ENCODE results near the gene MICU1. TPM values are rescaled to one million over a fixed set of nuclear protein-coding genes. Genes with fewer than 3 reads are reported as not detected.
A peak's percentile ranks its signal among the peaks of the same experiment; 100 is the strongest.

The MICU1 gene
- total and polyA plus RNA-seq, 8 donors: 25.9 to 212 (median 42.4) TPM

DNA sequence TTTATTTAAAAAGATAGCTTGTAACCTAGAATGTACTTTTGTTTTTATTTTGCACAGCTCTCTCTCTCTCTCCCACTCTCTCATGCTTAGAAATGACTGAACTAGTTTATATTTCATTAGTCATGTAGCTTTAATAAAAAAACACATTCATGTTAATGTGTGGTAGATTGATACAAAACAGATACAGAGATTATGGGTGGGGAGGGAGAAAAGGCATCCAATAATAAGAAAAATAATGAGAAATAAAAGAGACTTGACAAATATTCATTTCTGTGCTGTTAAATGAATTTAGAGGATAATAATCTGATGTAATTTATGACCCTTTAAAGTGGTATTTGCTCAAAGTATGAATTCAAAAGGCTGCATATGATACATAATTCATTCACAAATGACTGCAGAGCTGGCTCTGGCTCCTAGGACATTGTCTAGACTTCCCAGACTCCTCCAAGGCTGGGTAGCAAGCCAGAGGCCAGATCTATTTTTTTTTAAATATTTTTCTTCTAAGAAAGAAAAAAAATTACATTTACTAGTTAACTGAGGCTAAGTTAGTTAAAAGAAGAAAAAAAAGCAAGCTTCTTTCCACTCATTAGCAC lies 165.5 kb downstream of the MICU1 start:
- TF ChIP-seq, protein P1, sequence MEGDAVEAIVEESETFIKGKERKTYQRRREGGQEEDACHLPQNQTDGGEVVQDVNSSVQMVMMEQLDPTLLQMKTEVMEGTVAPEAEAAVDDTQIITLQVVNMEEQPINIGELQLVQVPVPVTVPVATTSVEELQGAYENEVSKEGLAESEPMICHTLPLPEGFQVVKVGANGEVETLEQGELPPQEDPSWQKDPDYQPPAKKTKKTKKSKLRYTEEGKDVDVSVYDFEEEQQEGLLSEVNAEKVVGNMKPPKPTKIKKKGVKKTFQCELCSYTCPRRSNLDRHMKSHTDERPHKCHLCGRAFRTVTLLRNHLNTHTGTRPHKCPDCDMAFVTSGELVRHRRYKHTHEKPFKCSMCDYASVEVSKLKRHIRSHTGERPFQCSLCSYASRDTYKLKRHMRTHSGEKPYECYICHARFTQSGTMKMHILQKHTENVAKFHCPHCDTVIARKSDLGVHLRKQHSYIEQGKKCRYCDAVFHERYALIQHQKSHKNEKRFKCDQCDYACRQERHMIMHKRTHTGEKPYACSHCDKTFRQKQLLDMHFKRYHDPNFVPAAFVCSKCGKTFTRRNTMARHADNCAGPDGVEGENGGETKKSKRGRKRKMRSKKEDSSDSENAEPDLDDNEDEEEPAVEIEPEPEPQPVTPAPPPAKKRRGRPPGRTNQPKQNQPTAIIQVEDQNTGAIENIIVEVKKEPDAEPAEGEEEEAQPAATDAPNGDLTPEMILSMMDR (IDR thresholded peaks at IDR 0.05): no peak
- H3K36me3 ChIP-seq: peaks cover 0 to 25% (median 20%) of the 10 kb centered on the region in 4 donors
- no peaks in the 10 kb centered on the region for H3K9me3 ChIP-seq
- H3K4me3 ChIP-seq: no peak overlapping the region
- peaks cover 0 to 12% (median 3%) of the 10 kb centered on the region in 4 donors for H3K4me1 ChIP-seq
- intact Hi-C loops (cut with DNase I; ENCODE audit: low total_unique reads): no loop called here
- peak in 1 of 2 donors; percentile 36 for DNase-seq
- H3K27me3 ChIP-seq: no peaks in the 10 kb centered on the region
- H3K27ac ChIP-seq: no peak overlapping the region

DNA sequence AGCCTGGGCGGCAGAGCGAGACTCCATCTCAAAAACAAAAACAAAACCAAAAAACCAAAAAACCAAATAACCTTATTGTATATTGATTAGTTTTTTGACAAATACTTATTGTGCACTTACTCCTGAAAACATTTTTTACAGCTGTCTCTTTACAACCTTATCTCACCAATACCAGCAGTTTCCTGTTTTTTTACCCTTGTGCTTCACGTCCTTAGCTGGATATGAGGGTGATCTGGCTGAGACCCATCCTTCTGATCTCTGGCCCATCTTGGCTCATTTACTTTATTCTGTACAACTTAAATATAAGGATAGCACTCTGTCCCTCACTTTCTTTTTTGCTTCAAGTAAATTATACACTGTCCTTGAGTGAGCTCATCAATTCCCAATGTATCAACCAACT lies 166.6 kb downstream of the MICU1 start:
- Histone ChIP-seq H3K9me3 (no peaks in the 10 kb centered on the region), H3K27ac (no peak overlapping the region), H3K27me3 (no peaks in the 10 kb centered on the region), H3K4me3 (no peak overlapping the region), H3K36me3 (peaks cover 0 to 25% (median 20%) of the 10 kb centered on the region in 4 donors), H3K4me1 (peaks cover 0 to 12% (median 3%) of the 10 kb centered on the region in 4 donors)
- TF ChIP-seq EP300 (IDR thresholded peaks at IDR 0.05): no peak
- TF ChIP-seq, protein P1 (IDR thresholded peaks at IDR 0.05): no peak
- no peak for TF ChIP-seq POLR2AphosphoS5 (IDR thresholded peaks at IDR 0.05)
- no peak for TF ChIP-seq POLR2A (IDR thresholded peaks at IDR 0.05)
- DNase-seq: no peak
- 82 to 90% (median 86%) methylated on average over 3 of the region's 3 CpGs for WGBS, 5 donors
- intact Hi-C loops (cut with DNase I; ENCODE audit: low total_unique reads): no loop called here

DNA sequence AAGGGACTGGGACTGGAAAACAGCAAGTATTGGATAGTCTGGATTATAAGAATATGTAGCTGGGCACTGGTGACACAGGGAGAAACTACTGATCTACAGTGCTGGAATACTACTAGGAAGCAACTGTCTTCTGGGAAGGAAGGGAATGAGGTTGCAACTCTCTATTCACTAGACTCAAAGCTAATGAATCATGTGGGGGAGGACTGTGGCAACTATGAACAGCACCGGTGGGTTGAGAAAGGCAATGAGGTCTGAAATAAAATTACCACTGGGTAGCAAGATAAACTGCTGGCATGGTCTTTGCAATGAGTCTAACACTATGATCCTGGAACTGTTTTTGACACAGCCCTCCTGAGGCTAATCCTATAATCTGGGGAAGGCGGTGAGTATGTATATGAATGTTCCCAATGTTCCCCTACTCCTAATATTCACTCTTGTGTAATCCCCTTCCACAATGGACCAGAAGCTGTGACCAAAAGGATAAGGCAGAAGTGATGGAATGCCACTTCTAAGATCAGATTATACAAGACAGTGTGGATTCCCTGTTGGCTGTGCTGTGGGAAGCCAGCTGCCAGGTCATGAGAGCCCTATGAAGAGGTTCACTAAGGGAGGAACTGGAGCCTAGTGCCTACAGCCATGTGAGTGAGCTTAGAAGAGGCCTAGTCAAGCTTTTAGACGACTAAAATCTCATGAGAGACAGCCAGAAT lies 169.8 kb downstream of the MICU1 start:
- TF ChIP-seq, protein P1 (IDR thresholded peaks at IDR 0.05): no peak
- no peak for TF ChIP-seq POLR2AphosphoS5 (IDR thresholded peaks at IDR 0.05)
- TF ChIP-seq POLR2A (IDR thresholded peaks at IDR 0.05): no peak
- TF ChIP-seq EP300 (IDR thresholded peaks at IDR 0.05): no peak
- WGBS, 5 donors: 56 to 84% (median 72%) methylated on average over 3 of the region's 3 CpGs

DNA sequence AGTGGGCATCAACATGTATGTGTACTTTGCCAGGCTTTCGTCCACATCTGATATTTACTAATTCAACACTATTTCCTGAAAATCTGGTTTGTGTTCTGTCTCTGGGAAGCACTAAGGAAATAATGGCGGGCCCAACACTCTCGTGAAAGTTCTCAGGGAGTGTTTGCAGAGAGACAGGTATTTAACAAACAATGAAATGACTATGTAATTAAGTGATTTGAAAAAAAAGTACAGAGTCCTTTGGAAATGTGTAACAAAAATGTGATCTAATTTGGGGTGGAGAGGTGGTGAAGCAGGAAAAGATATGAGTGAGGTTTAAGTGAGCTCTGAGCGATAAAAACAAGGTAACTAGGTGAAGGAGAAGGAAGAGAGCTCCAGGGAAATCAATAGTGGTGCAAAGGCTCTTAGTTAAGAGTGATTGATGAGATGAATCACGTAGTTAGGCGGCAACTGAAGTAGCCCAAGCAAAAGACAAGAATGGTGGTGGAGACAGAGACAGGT lies 175.9 kb downstream of the MICU1 start:
- no peaks in the 10 kb centered on the region for H3K27me3 ChIP-seq
- H3K4me3 ChIP-seq: no peak overlapping the region
- peaks cover 0 to 9% (median 0%) of the 10 kb centered on the region in 4 donors for H3K36me3 ChIP-seq
- TF ChIP-seq, protein P1 (IDR thresholded peaks at IDR 0.05): no peak
- TF ChIP-seq POLR2AphosphoS5 (IDR thresholded peaks at IDR 0.05): peak in 2 of 3 donors; percentile 26 to 60
- no peak for TF ChIP-seq EP300 (IDR thresholded peaks at IDR 0.05)
- no peak for TF ChIP-seq POLR2A (IDR thresholded peaks at IDR 0.05)
- H3K4me1 ChIP-seq: peaks cover 0 to 26% (median 12%) of the 10 kb centered on the region in 4 donors
- no peaks in the 10 kb centered on the region for H3K9me3 ChIP-seq
- intact Hi-C loops (cut with DNase I; ENCODE audit: low total_unique reads): no loop called here
- WGBS, 5 donors: 23 to 68% (median 41%) methylated on average over 6 of the region's 6 CpGs
- DNase-seq: peak; percentile 53 to 85
- peak overlapping the region; percentile 34 to 87 (median 74) for H3K27ac ChIP-seq

More for the DNA sequence above, 169.8 kb downstream of the MICU1 start:
- no peaks in the 10 kb centered on the region for H3K9me3 ChIP-seq
- intact Hi-C loops (cut with DNase I; ENCODE audit: low total_unique reads): no loop called here
- no peaks in the 10 kb centered on the region for H3K27me3 ChIP-seq
- peaks cover 0 to 23% (median 7%) of the 10 kb centered on the region in 4 donors for H3K4me1 ChIP-seq
- peaks cover 0 to 9% (median 3%) of the 10 kb centered on the region in 4 donors for H3K36me3 ChIP-seq
- H3K27ac ChIP-seq: no peak overlapping the region
- H3K4me3 ChIP-seq: no peak overlapping the region
- no peak for DNase-seq
